ENCODE measurements around the gene SLIT3.

SLIT3 gene

DNA sequence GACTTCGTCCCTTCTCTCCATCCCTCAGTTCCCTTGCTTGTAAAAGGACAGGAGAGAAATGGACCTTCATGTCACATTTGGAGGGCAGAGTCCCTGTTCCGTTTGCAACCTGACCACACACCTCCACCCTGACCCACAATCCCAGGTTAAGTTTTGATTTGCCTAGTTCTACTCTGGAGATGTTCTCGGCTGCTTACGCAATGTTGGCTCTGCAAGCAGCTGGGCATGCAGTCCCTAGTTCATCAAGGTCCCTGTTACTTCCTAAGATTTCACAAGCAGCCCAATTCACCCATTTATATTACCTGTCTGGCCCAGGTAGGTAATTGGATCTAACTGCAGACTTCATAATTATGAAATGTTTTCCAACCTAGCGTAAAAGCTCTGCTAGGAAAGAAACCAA lies 28.8 kb downstream of the SLIT3 start:
- no peak overlapping the region for H3K4me3 ChIP-seq (replicated peaks; ENCODE audit: insufficient read depth, low read length)
- no peak for DNase-seq (ENCODE audit: low read depth in 1 of 2, low spot score in 1 of 2)
- no peaks in the 10 kb centered on the region for H3K27me3 ChIP-seq (ENCODE audit: insufficient read depth, poor library complexity, severe bottlenecking)
- TF ChIP-seq, protein P1, sequence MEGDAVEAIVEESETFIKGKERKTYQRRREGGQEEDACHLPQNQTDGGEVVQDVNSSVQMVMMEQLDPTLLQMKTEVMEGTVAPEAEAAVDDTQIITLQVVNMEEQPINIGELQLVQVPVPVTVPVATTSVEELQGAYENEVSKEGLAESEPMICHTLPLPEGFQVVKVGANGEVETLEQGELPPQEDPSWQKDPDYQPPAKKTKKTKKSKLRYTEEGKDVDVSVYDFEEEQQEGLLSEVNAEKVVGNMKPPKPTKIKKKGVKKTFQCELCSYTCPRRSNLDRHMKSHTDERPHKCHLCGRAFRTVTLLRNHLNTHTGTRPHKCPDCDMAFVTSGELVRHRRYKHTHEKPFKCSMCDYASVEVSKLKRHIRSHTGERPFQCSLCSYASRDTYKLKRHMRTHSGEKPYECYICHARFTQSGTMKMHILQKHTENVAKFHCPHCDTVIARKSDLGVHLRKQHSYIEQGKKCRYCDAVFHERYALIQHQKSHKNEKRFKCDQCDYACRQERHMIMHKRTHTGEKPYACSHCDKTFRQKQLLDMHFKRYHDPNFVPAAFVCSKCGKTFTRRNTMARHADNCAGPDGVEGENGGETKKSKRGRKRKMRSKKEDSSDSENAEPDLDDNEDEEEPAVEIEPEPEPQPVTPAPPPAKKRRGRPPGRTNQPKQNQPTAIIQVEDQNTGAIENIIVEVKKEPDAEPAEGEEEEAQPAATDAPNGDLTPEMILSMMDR (IDR thresholded peaks at IDR 0.05; ENCODE audit: insufficient read depth, low read length): no peak
- TF ChIP-seq POLR2AphosphoS5 (IDR thresholded peaks at IDR 0.05; ENCODE audit: low read depth) (no peak), REST (IDR thresholded peaks at IDR 0.05; ENCODE audit: insufficient replicate concordance, low read depth) (no peak), SPI1 (IDR thresholded peaks at IDR 0.05; ENCODE audit: borderline replicate concordance, low read depth) (no peak)
- H3K27ac ChIP-seq (replicated peaks): no peak overlapping the region

DNA sequence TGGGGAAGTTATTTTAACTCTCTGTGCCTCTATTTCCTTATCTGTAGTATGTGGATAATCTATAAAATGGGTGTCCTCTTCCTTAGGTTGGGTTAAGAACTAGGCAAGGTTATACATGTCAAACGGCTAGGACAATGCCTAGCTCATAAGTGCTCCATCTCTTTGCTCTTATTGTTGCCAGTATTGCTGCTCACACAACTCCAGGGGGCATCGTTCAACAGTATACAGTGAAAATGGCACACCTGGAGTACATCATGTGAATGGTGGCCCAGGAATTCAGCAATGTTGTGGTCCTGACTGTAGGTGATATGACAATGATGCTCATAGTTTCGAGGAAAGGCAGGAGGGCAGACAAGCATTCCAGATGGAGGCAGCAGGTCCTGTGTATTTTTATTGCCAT lies 30.1 kb downstream of the SLIT3 start:
- no peak for DNase-seq (ENCODE audit: low read depth in 1 of 2, low spot score in 1 of 2)
- TF ChIP-seq, protein P1 (IDR thresholded peaks at IDR 0.05; ENCODE audit: insufficient read depth, low read length): no peak
- no peak for TF ChIP-seq REST (IDR thresholded peaks at IDR 0.05; ENCODE audit: insufficient replicate concordance, low read depth)
- no peak for TF ChIP-seq GABPA (IDR thresholded peaks at IDR 0.05; ENCODE audit: low read depth)
- TF ChIP-seq POLR2AphosphoS5 (IDR thresholded peaks at IDR 0.05; ENCODE audit: low read depth): no peak
- TF ChIP-seq SPI1 (IDR thresholded peaks at IDR 0.05; ENCODE audit: borderline replicate concordance, low read depth): no peak
- H3K27ac ChIP-seq (replicated peaks): no peak overlapping the region
- no peaks in the 10 kb centered on the region for H3K27me3 ChIP-seq (ENCODE audit: insufficient read depth, poor library complexity, severe bottlenecking)
- H3K4me3 ChIP-seq (replicated peaks; ENCODE audit: insufficient read depth, low read length): no peak overlapping the region

- H3K4me3 ChIP-seq (replicated peaks; ENCODE audit: insufficient read depth, low read length): no peak overlapping the region
- no peak overlapping the region for H3K27ac ChIP-seq (replicated peaks)
- TF ChIP-seq GABPA (IDR thresholded peaks at IDR 0.05; ENCODE audit: low read depth): no peak
- TF ChIP-seq, protein P1 (IDR thresholded peaks at IDR 0.05; ENCODE audit: insufficient read depth, low read length): no peak
- TF ChIP-seq POLR2AphosphoS5 (IDR thresholded peaks at IDR 0.05; ENCODE audit: low read depth): no peak
- TF ChIP-seq SPI1 (IDR thresholded peaks at IDR 0.05; ENCODE audit: borderline replicate concordance, low read depth): no peak
- no peak for TF ChIP-seq REST (IDR thresholded peaks at IDR 0.05; ENCODE audit: insufficient replicate concordance, low read depth)
- H3K27me3 ChIP-seq (ENCODE audit: insufficient read depth, poor library complexity, severe bottlenecking): no peaks in the 10 kb centered on the region
- no peak for DNase-seq (ENCODE audit: low read depth in 1 of 2, low spot score in 1 of 2)
Observed at GRCh38 chr5:169268019-169268418, 32.9 kb downstream of the SLIT3 start.
